Activated CD4-positive, alpha-beta T cell treated with anti-CD3 and anti-CD28 coated beads for 24 hours (primary cell): Measurements from ENCODE around the gene APBB2.

ENCODE experiments used
- DNase-seq, 2 donors: peaks; one replicate each; pipeline ENCODE4 v3.0.0-alpha.2; 2020; ENCODE audit warnings: low read depth in 2 of 2

Gene APBB2

GRCh38 chr4:41136456-41136855, 77.9 kb downstream of the APBB2 start:
- no peak for DNase-seq

- no peak for DNase-seq
Measured at GRCh38 chr4:41135801-41136200, 78.5 kb downstream of the APBB2 start.

- no peak for DNase-seq
Measured at GRCh38 chr4:41134581-41134980, 79.8 kb downstream of the APBB2 start.

GRCh38 chr4:41133454-41134018, 80.8 kb downstream of the APBB2 start:
- no peak for DNase-seq

GRCh38 chr4:41132055-41132683, 82.2 kb downstream of the APBB2 start:
- DNase-seq = no peak

GRCh38 chr4:41129936-41130440, 84.4 kb downstream of the APBB2 start:
- DNase-seq = no peak

GRCh38 chr4:41129128-41129754, 85.1 kb downstream of the APBB2 start:
- DNase-seq = no peak

GRCh38 chr4:41125558-41126311, 88.6 kb downstream of the APBB2 start:
- DNase-seq = no peak

GRCh38 chr4:41124916-41125548, 89.3 kb downstream of the APBB2 start:
- DNase-seq = no peak

- no peak for DNase-seq
Measured at GRCh38 chr4:41122775-41123174, 91.6 kb downstream of the APBB2 start.

GRCh38 chr4:41122309-41122708, 92.0 kb downstream of the APBB2 start:
- DNase-seq = no peak

- DNase-seq = no peak
Measured at GRCh38 chr4:41121906-41122305, 92.4 kb downstream of the APBB2 start.

- no peak for DNase-seq
Measured at GRCh38 chr4:41120297-41121217, 93.8 kb downstream of the APBB2 start.

GRCh38 chr4:41119867-41120295, 94.5 kb downstream of the APBB2 start:
- no peak for DNase-seq

- DNase-seq = no peak
Measured at GRCh38 chr4:41111791-41112190, 102.6 kb downstream of the APBB2 start.

- no peak for DNase-seq
Measured at GRCh38 chr4:41110050-41110449, 104.3 kb downstream of the APBB2 start.

GRCh38 chr4:41108481-41108880, 105.9 kb downstream of the APBB2 start:
- no peak for DNase-seq

- no peak for DNase-seq
Measured at GRCh38 chr4:41106694-41107419, 107.5 kb downstream of the APBB2 start.

GRCh38 chr4:41106081-41106480, 108.3 kb downstream of the APBB2 start:
- no peak for DNase-seq

GRCh38 chr4:41104155-41104554, 110.2 kb downstream of the APBB2 start:
- no peak for DNase-seq
